ENCODE measurements around the gene ATPAF2.
A peak's percentile ranks its signal among the peaks of the same experiment; 100 is the strongest.

ATPAF2 gene

GRCh38 chr17:18039535-18040260, 730 bp upstream of the ATPAF2 start:
- DNase-seq: peak in 1 of 2 donors; percentile 26

GRCh38 chr17:18038149-18038850, 668 bp downstream of the ATPAF2 start:
- peak in 1 of 2 donors; percentile 19 for DNase-seq

- DNase-seq: no peak
These were observed 1.5 kb downstream of the ATPAF2 start for GRCh38 chr17:18037486-18037885.

GRCh38 chr17:18035704-18036103, 3.3 kb downstream of the ATPAF2 start:
- no peak for DNase-seq

- DNase-seq: peak; percentile 69 to 85
These were observed 5.4 kb downstream of the ATPAF2 start for GRCh38 chr17:18033442-18034099.

GRCh38 chr17:18031955-18032354, 7.0 kb downstream of the ATPAF2 start:
- no peak for DNase-seq

- DNase-seq: no peak
These were observed 9.9 kb downstream of the ATPAF2 start for GRCh38 chr17:18028952-18029540.

GRCh38 chr17:18028114-18028951, 10.6 kb downstream of the ATPAF2 start:
- DNase-seq: no peak

- DNase-seq: no peak
These were observed 11.7 kb downstream of the ATPAF2 start for GRCh38 chr17:18027280-18027679.

GRCh38 chr17:18025945-18026776, 12.8 kb downstream of the ATPAF2 start:
- DNase-seq: peak; percentile 19 to 62

GRCh38 chr17:18025241-18025944, 13.6 kb downstream of the ATPAF2 start:
- DNase-seq: peak; percentile 24 to 46

GRCh38 chr17:18021372-18021771, 17.6 kb downstream of the ATPAF2 start:
- no peak for DNase-seq

- no peak for DNase-seq
These were observed 18.0 kb downstream of the ATPAF2 start for GRCh38 chr17:18020971-18021370.

GRCh38 chr17:18019838-18020154, 19.2 kb downstream of the ATPAF2 start:
- DNase-seq: no peak

GRCh38 chr17:18018411-18018921, 20.5 kb downstream of the ATPAF2 start:
- no peak for DNase-seq

- DNase-seq: no peak
These were observed 21.0 kb downstream of the ATPAF2 start for GRCh38 chr17:18017958-18018357.

- DNase-seq: no peak
These were observed 22.5 kb downstream of the ATPAF2 start for GRCh38 chr17:18016426-18016825.

- no peak for DNase-seq
These were observed 23.4 kb downstream of the ATPAF2 start for GRCh38 chr17:18015593-18015992.

GRCh38 chr17:18014006-18014405, 25.0 kb downstream of the ATPAF2 start:
- no peak for DNase-seq

GRCh38 chr17:18011286-18011685, 27.7 kb downstream of the ATPAF2 start:
- no peak for DNase-seq

Measured in CD4-positive, alpha-beta T cell treated with Interferon alpha-2 for 1 hour (primary cell).